ENCODE measurements around the gene KMT2D. TPM values are rescaled to one million over a fixed set of nuclear protein-coding genes. Genes with fewer than 3 reads are reported as not detected.
"Not testable (repeated sequence)": the region's sequence is repeated elsewhere in the genome, so short reads cannot be mapped to it uniquely, and the experiment has no call there.

The KMT2D gene
- total and polyA plus RNA-seq, 3 donors from 2014 or later: 67.1 to 169 (median 148) TPM

DNA sequence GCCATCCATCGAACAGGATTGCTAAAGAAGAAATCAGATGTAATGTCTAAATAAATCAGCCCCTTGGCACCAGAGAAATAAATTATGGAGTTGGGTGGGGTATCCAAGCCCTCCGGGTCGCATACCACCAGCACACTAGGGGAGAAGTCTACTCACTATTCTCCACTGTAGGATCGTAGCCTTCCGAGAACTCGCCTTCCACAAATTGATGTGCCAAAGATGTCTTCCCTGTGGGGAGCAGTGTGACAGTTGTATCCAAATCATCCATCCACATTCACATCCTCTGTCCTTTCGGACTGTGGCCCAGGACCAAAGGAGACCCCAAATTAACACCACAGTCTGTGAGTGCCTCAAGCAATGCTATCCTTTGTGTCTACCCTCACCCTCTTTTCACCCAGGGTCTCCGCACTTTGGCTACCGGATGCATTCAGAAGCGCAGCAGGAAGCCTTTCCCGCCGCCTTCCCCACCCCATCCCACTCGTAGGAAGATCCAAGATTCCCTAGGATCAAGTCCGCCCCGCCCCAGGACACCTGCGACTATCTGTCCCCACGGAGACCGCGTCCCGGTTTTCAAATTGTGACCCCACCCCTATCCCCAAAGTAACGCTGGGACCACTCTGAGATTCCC lies 8.4 kb upstream of the KMT2D start:
- Histone ChIP-seq H3K36me3 (ENCODE audit: low read depth, missing control alignments) (no peaks in the 10 kb centered on the region), H3K4me1 (peaks cover under 1% of the 10 kb centered on the region), H3K27ac (peak overlapping the region in 1 of 2 donors; percentile 69), H3K9me3 (no peaks in the 10 kb centered on the region), H3K4me3 (peak overlapping the region; percentile 70 to 76), H3K27me3 (no peaks in the 10 kb centered on the region)
- no peak for TF ChIP-seq POLR2A (IDR thresholded peaks at IDR 0.05)
- no peak for TF ChIP-seq CTCF (IDR thresholded peaks at IDR 0.05)
- 10 to 17% methylated on average over 21 of the region's 21 CpGs for WGBS, 2 donors
- intact Hi-C loops (cut with DNase I; ENCODE audit: low total_unique reads): no loop called here
- no peak for DNase-seq

DNA sequence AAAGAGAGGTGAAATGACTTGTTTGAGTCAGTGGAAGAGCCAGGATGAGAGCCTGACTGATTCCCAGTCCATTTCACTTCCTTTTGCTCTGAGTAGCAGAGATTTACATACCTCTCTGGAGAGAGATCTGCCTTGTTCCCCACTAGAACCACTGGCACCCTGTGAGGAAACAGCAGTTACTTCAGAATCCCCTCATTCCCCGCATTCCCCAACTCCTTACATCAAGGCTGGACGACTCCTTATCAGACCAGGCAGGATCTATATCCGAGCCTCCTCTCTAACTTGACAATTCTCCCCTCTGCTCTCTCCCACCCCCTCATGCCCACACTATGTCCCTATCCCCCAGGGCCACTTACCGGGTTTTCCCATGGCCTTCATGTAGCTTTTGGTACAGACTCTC lies 5.5 kb upstream of the KMT2D start:
- no peak for TF ChIP-seq CTCF (IDR thresholded peaks at IDR 0.05)
- TF ChIP-seq POLR2A (IDR thresholded peaks at IDR 0.05): no peak
- Histone ChIP-seq H3K4me3 (no peak overlapping the region), H3K4me1 (peaks cover 4% of the 10 kb centered on the region), H3K36me3 (ENCODE audit: low read depth, missing control alignments) (no peaks in the 10 kb centered on the region), H3K9me3 (no peaks in the 10 kb centered on the region), H3K27me3 (no peaks in the 10 kb centered on the region), H3K27ac (no peak overlapping the region)
- no peak for DNase-seq
- 67 to 72% methylated on average over 4 of the region's 4 CpGs for WGBS, 2 donors
- intact Hi-C loops (cut with DNase I; ENCODE audit: low total_unique reads): no loop called here

DNA sequence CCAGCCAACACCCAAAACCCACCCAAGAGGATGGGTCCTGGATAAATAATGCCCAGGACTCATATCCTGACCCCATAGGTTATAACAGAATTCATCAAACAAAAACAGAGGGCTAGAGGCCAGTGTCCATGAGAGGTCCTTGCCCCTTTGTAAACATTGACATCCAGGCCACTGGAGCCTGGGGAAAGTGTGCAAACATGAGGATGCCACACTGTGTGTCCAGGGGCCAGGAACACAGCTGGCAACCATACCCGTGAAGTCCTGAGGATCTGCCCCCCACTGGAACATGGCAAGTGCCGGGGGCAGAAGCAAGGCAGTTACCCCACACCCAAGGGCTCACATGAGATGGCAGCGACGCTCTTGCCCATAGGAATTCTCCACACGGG lies 4.2 kb upstream of the KMT2D start:
- Histone ChIP-seq H3K27me3 (no peaks in the 10 kb centered on the region), H3K36me3 (ENCODE audit: low read depth, missing control alignments) (no peaks in the 10 kb centered on the region), H3K4me1 (peaks cover 4% of the 10 kb centered on the region), H3K27ac (no peak overlapping the region), H3K4me3 (no peak overlapping the region), H3K9me3 (no peaks in the 10 kb centered on the region)
- no peak for TF ChIP-seq POLR2A (IDR thresholded peaks at IDR 0.05)
- TF ChIP-seq CTCF (IDR thresholded peaks at IDR 0.05): no peak
- WGBS, 2 donors: 92% methylated on average over 5 of the region's 5 CpGs
- DNase-seq: no peak
- intact Hi-C loops (cut with DNase I; ENCODE audit: low total_unique reads): no loop called here

DNA sequence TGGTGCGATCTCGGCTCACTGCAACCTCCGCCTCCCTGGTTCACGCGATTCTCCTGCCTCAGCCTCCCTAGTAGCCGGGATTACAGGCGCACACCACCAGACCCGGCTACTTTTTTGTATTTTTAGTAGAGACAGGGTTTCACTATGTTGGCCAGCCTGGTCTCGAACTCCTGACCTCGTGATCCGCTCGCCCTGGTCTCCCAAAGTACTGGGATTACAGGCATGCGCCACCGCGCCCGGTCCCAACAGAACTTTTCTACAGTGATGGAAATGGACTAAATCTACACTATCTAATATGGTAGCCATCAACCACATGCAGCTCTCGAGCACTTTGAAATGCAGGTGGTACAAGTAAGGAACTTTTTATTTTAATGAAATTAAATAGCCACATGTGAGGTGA lies 1.3 kb upstream of the KMT2D start:
- H3K4me3 ChIP-seq; H3K27ac ChIP-seq; H3K36me3 ChIP-seq (ENCODE audit: low read depth, missing control alignments); DNase-seq; H3K9me3 ChIP-seq; intact Hi-C loops (cut with DNase I; ENCODE audit: low total_unique reads); H3K27me3 ChIP-seq: not testable (repeated sequence)
- H3K4me1 ChIP-seq: peaks cover 24% of the 10 kb centered on the region
- 63 to 77% methylated on average over 17 of the region's 17 CpGs for WGBS, 2 donors

DNA sequence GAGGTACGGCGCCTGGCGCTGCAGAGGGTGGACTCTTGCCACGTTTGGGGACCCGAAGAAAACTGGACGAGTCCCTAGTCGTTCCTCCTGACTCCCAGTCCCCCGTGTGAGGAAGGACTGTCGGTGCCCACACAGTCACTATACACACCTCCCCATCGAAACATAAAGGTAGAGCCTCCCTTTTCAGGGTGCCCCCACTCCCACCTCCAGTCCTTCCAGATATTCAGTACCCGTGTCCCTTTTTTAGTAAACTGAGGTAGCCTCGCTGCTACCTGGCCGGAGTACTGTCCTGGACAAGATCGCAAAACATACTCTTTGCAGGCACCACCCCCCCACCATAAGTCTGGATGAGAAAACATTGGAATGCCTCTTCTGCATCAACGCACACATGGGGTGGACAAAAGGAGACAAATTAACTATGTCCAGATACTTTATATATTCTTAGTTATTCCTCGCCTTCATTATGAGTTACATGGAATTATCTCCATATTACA lies 610 bp upstream of the KMT2D start:
- Histone ChIP-seq H3K4me3 (peak overlapping the region; percentile 92 to 100), H3K27ac (peak overlapping the region; percentile 96 to 98), H3K27me3 (no peaks in the 10 kb centered on the region), H3K4me1 (peaks cover 31% of the 10 kb centered on the region), H3K9me3 (no peaks in the 10 kb centered on the region), H3K36me3 (ENCODE audit: low read depth, missing control alignments) (no peaks in the 10 kb centered on the region)
- intact Hi-C loops (cut with DNase I; ENCODE audit: low total_unique reads): no loop called here
- TF ChIP-seq CTCF (IDR thresholded peaks at IDR 0.05): no peak
- no peak for TF ChIP-seq POLR2A (IDR thresholded peaks at IDR 0.05)
- no peak for DNase-seq
- WGBS, 2 donors: 5 to 6% methylated on average over 15 to 16 of the region's 16 CpGs

Measured in testis (tissue), 3 donors.